ENCODE data around the gene VAPA. TPM values are rescaled to one million over a fixed set of nuclear protein-coding genes. Genes with fewer than 3 reads are reported as not detected.

Gene VAPA
- total and polyA plus RNA-seq, 9 of the 15 experiments (the other 6 are each of a cell fraction or from before 2014, with no cell fraction given) = 219 to 902 (median 526) TPM

DNA sequence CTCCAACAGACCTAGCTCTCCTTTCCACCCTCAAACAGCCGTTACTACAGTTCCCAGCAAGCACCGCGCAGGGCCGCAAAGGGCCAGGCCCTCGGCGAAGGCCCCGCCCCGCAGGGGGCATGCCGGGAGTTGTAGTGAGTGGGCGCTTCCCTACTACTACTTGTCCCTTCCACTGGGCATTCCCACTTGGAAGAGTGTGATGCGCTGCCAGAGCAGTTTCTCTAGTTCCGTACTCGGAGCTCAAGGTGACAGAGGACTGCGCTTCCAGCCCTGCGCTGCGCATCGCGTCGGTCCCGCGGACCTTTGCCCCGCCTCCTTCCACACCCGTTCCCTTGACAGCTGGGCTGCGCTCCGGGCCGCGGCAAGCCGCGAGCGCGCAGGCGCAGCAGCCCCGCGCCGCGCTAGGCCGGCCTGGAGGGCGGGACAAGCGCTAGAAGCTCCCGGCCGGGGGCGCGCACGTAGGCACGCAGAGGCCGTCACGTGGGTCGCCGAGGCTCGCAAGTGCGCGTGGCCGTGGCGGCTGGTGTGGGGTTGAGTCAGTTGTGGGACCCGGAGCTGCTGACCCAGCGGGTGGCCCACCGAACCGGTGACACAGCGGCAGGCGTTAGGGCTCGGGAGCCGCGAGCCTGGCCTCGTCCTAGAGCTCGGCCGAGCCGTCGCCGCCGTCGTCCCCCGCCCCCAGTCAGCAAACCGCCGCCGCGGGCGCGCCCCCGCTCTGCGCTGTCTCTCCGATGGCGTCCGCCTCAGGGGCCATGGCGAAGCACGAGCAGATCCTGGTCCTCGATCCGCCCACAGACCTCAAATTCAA, at the start of gene VAPA (continued):
- no peak for TF ChIP-seq ZNF780A (CRISPR knock-in tag; IDR thresholded peaks at IDR 0.05)
- peak; percentile 97 for TF ChIP-seq CXXC5 (CRISPR knock-in tag; IDR thresholded peaks at IDR 0.05)
- no peak for TF ChIP-seq SFPQ (IDR thresholded peaks at IDR 0.05; ENCODE audit: low read depth, low read length)
- peak; percentile 78 for TF ChIP-seq CHD1 (IDR thresholded peaks at IDR 0.05; ENCODE audit: low read length)
- TF ChIP-seq MEF2D (tag; conservative IDR thresholded peaks at IDR 0.05; ENCODE audit: low read depth) = no peak
- TF ChIP-seq ERF (CRISPR knock-in tag; IDR thresholded peaks at IDR 0.05) = peak; percentile 83
- TF ChIP-seq HMG20A (CRISPR knock-in tag; conservative IDR thresholded peaks at IDR 0.05) = no peak
- TF ChIP-seq, protein P1, sequence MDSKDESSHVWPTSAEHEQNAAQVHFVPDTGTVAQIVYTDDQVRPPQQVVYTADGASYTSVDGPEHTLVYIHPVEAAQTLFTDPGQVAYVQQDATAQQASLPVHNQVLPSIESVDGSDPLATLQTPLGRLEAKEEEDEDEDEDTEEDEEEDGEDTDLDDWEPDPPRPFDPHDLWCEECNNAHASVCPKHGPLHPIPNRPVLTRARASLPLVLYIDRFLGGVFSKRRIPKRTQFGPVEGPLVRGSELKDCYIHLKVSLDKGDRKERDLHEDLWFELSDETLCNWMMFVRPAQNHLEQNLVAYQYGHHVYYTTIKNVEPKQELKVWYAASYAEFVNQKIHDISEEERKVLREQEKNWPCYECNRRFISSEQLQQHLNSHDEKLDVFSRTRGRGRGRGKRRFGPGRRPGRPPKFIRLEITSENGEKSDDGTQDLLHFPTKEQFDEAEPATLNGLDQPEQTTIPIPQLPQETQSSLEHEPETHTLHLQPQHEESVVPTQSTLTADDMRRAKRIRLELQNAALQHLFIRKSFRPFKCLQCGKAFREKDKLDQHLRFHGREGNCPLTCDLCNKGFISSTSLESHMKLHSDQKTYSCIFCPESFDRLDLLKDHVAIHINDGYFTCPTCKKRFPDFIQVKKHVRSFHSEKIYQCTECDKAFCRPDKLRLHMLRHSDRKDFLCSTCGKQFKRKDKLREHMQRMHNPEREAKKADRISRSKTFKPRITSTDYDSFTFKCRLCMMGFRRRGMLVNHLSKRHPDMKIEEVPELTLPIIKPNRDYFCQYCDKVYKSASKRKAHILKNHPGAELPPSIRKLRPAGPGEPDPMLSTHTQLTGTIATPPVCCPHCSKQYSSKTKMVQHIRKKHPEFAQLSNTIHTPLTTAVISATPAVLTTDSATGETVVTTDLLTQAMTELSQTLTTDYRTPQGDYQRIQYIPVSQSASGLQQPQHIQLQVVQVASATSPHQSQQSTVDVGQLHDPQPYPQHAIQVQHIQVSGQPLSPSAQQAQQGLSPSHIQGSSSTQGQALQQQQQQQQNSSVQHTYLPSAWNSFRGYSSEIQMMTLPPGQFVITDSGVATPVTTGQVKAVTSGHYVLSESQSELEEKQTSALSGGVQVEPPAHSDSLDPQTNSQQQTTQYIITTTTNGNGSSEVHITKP (IDR thresholded peaks at IDR 0.05; ENCODE audit: partially characterized antibody) = no peak
- TF ChIP-seq DPF2 (IDR thresholded peaks at IDR 0.05) = peak; percentile 54; the same call in 1 of the 2 replicates
- TF ChIP-seq POLR2A (conservative IDR thresholded peaks at IDR 0.05) = peak; percentile 96
- TF ChIP-seq XRCC3 (IDR thresholded peaks at IDR 0.05) = no peak
- TF ChIP-seq RBM22 (IDR thresholded peaks at IDR 0.05; ENCODE audit: low read depth, low read length, poor library complexity, severe bottlenecking) = peak; percentile 86
- TF ChIP-seq CTCF (IDR thresholded peaks at IDR 0.05 in 2 of 3, conservative IDR thresholded peaks at IDR 0.05 in 1 of 3; ENCODE audit: insufficient read depth in 2 of 3, low read depth in 1 of 3, low read length in 3 of 3) = peak in 1 of 3 experiments; percentile 9; a peak in 1 of 6 replicates
- TF ChIP-seq DMBX1 (CRISPR knock-in tag; IDR thresholded peaks at IDR 0.05; ENCODE audit: borderline replicate concordance) = peak; percentile 49; the same call in 1 of the 2 replicates
- TF ChIP-seq, protein P2, sequence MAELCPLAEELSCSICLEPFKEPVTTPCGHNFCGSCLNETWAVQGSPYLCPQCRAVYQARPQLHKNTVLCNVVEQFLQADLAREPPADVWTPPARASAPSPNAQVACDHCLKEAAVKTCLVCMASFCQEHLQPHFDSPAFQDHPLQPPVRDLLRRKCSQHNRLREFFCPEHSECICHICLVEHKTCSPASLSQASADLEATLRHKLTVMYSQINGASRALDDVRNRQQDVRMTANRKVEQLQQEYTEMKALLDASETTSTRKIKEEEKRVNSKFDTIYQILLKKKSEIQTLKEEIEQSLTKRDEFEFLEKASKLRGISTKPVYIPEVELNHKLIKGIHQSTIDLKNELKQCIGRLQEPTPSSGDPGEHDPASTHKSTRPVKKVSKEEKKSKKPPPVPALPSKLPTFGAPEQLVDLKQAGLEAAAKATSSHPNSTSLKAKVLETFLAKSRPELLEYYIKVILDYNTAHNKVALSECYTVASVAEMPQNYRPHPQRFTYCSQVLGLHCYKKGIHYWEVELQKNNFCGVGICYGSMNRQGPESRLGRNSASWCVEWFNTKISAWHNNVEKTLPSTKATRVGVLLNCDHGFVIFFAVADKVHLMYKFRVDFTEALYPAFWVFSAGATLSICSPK (IDR thresholded peaks at IDR 0.05; ENCODE audit: borderline replicate concordance) = no peak
- TF ChIP-seq FOXM1 (IDR thresholded peaks at IDR 0.05; ENCODE audit: low read depth) = no peak
- no peak for TF ChIP-seq FOXM1 (CRISPR knock-in tag; IDR thresholded peaks at IDR 0.05; ENCODE audit: low read depth)
- no peak for TF ChIP-seq ZNF717 (CRISPR knock-in tag; IDR thresholded peaks at IDR 0.05)
